GM04503 (cell line): ENCODE measurements around the gene GMCL2.

ENCODE experiments used
- DNase-seq: peaks from one replicate; pipeline ENCODE4 v3.0.0-alpha.2; 2012; ENCODE audit warnings: low read depth

Gene GMCL2

GRCh38 chr5:178221282-178221681 is 34.1 kb upstream of the GMCL2 start:
- DNase-seq = no peak

GRCh38 chr5:178218827-178219226 is 31.7 kb upstream of the GMCL2 start:
- no peak for DNase-seq

DNA sequence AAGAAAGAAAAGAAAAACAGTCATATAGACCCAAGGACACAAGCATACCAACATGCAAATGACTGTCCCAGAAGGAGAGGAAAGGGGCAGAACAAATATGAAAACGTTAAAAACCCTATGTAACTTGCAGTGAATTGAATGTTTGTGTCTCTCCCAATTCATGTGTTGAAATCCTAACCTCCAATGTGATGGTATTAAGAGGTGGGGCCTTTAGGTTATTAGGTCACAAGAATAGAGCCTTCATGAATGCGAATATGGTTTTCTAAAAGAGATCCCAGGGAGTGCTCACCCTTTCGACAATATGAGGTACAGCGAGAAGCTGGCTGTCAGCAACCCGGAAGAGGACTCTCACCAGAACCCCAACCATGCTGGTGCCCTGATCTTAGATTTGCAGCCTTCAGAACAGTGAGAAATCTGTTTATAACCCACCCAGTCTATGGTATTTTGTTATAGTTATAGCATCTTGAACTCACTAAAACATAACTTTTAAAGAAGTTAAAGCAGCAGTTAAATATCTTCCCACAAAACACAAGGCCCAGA is 31.1 kb upstream of the GMCL2 start:
- DNase-seq = no peak

GRCh38 chr5:178216779-178217178 is 29.6 kb upstream of the GMCL2 start:
- DNase-seq = no peak

DNA sequence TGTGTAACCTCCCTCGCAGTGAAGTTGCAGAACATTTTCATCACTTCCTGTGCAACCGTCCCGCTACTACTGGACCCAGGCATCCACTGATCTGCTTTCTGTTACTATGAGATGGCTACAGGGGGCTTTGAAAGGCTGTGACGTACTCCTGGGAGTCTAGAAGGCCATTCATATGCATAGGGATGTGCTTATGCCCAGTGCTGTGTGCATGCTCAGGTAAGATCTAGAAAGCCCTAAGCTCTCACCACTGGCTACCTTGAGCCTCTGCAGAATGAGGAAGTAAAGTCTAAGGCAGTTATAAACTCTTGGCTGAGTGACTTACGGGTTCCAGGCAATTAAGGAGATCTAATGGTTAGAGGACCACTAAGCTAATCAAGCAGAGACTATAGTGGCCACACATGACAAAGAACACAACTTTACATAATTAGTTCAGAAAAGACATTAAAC is 28.9 kb upstream of the GMCL2 start:
- DNase-seq = no peak

DNA sequence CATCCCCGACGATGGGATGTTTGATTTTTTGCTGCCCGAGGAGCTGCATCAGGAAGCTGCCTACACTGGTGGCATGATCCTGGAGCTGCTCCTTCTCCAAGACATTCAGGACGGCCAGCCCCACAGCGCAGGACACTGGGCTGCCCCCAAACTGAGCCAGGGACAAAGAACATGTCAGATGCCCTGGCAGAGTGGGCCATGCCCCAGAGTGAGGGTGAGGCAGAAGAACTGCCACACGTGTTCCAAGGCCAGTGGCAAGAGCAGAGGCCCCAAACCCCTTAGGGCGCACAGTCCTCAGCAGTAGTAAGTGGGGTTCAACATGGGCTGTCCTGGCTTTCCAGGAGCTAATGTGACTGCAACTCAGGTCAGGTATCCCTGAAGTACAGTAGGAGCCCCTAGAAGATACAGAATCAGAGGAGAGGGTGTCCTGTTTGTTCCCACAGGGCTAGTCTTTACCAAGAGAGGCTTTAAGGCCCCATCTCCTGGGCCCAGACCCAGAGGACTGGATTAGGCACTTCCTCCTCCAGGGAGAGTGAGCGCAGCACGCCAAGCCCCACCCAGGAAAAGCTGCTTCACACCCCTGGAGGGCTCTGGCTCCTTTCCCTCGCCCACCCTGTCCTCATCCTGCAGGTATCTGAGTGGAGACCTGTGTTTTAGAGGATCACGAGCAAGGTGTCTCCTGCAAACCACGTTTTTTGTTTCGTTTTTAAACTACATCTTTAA is 28.3 kb upstream of the GMCL2 start:
- DNase-seq = no peak

GRCh38 chr5:178214160-178214803 is 27.1 kb upstream of the GMCL2 start:
- DNase-seq = no peak

GRCh38 chr5:178213748-178214151 is 26.6 kb upstream of the GMCL2 start:
- DNase-seq = no peak

DNA sequence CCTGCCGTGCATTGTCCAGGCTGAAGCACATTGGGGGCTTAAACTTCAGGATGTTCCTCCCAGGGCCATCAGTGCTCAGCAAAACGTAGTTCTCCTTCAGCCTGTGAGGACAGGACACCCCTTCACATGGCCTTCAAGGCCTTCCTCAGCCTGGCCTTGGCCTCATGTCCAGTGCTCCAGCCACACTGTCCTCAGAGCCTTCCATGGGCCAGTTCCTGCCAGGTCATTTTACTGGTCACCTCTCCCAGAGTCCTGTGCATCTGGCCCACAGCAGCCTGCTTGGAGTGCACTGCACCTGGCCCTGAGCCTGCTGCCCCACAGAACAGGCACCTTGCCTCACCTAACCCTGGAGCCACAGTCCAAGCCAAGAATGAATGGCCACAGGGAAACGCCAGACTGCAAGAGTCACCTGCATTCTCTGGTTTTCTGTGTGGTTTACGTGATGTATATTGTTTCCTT is 25.9 kb upstream of the GMCL2 start:
- no peak for DNase-seq

- no peak for DNase-seq
These were observed 25.3 kb upstream of the GMCL2 start for GRCh38 chr5:178212241-178213002.

GRCh38 chr5:178211095-178212048 is 24.2 kb upstream of the GMCL2 start:
- no peak for DNase-seq

GRCh38 chr5:178210686-178211085 is 23.5 kb upstream of the GMCL2 start:
- DNase-seq = no peak

DNA sequence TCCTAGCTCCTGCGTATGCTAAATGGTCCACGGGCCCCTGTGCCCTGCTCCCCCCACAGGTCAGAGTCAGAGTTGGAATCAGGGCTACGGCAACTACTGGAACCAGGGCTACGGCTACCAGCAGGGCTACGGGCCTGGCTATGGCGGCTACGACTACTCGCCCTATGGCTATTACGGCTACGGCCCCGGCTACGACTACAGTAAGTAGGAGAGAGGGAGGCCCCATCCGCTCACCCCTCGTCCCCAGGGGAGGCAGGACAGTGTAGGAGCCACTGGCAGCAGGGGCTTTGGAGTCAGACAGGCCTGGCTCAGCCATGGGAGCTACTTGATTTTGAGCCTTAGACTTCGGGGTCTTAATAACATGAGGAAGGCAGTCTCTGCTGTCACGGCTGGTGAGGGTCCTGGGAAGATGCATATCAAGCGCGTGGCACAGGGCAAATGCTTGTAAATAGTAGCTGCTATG is 22.9 kb upstream of the GMCL2 start:
- no peak for DNase-seq

DNA sequence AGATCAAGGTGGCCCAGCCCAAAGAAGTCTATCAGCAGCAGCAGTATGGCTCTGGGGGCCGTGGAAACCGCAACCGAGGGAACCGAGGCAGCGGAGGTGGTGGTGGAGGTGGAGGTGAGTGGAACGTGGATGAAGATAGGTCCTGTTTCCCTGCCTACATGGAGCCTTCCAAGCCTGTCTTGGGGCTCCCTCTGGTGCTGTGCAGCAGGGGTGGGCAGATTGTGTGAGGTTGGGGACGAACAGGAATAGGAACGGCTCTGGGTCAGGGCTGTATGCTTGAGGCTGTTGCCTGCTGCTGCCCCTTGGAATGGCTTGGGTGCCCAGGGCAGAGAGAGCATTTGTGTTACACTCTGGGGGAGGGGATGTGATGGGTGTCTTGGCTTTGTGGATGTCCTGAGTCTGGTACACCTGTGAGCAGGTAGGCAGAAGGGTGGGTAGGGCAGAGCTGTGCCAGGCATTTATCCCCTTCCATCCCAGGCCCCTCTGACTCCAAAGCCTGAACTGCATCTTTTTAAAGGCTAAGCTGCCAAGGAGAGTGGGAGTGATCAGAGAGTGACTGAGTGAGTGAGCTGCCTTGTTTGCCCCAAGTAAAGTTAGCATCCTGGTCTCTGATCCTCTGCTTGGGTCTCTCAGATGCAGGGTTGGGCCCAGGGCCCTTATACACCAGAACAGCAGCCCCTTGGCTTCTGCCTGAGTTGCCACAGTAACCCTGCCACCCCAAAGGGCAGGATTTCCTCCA is 22.3 kb upstream of the GMCL2 start:
- DNase-seq = no peak

DNA sequence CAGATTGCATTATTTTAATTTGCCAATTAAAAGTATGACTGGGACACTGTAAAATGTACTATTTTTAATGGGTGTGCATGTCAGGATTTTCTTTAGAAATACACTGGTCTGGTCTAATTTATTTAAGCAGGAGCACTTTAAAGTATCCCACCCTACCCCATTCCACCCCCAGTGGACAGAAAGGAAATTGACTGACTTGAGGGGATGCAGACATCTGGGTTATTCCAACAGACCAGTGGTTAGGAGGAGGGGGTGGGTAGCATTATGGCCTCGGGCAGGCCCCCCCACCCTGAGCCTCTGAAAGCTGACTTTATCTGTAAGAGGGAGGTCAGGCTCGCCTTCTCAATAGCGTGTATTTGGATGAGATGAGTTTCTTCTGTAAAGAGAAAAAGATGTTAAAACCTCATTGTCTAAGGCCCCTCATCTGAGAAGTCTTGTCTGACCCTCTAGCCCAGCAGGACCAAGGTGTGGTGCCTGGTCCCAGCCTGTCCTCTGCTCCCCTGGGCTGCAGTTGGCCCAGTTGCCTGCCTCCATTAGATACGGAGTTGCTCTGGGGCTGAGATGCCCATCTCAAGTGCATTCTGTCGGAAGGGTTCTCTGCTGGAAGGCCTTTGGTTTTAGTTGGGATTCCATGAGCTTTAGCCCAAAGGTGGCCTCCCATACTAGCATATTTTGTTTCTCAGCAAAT is 21.5 kb upstream of the GMCL2 start:
- no peak for DNase-seq

GRCh38 chr5:178207917-178208280 is 20.7 kb upstream of the GMCL2 start:
- DNase-seq = no peak

DNA sequence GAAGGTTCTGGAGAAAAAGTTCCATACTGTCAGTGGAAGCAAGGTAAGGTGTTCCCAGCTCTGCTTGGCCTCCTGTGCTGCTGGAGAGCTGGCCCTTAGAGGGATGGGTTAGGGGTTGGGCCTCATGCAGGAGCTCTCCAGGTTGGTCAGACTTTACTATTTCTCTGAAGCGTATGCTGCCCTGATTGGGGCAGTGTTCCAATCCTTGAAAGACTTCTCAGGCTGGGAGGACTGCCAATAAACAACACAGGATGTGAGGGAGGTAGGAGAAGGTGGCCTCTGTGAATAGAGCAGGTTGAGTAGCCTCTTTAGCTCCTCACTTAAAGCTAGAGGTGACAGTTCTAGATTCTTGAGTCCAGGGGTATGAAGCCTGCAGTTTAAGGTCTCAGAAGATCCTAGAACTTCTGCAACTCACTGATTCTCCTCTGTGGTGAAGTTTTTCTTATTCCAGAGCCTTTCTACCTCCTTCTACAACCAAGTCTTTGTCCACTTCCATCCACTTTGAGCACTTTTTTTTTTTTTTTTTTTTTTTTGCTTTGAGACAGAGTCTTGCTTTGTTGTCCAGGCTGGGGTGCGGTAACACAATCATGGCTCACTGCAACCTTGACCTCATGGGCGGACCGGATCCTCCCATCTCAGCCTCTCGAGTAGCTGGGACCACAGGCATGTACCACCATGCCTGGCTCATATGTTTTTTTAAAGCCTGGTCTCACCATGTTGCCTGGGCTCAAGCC is 20.2 kb upstream of the GMCL2 start:
- DNase-seq = no peak

- DNase-seq = no peak
These were observed 19.3 kb upstream of the GMCL2 start for GRCh38 chr5:178206166-178207101.

GRCh38 chr5:178205749-178206047 is 18.5 kb upstream of the GMCL2 start:
- DNase-seq = no peak
